Stimulated activated CD4-positive, alpha-beta T cell treated with anti-CD3 and anti-CD28 coated beads, Interleukin-4, amount 100 ng/mL, for 48 hours (primary cell): ENCODE measurements around the gene WDR81.
"Not testable (repeated sequence)": the region's sequence is repeated elsewhere in the genome, so short reads cannot be mapped to it uniquely, and the experiment has no call there.

ENCODE experiments used
- DNase-seq, 2 donors: peaks; one replicate each; pipeline ENCODE4 v3.0.0-alpha.2; 2020; ENCODE audit warnings: low read depth in 2 of 2

The WDR81 gene

GRCh38 chr17:1724351-1724868 lies at the start of gene WDR81:
WDR81 (plus strand) TSS chr17:1724704; CDS start chr17:1724960, 256 bp downstream.
- DNase-seq = peak; percentile 75 to 88

- DNase-seq = no peak
Measured at GRCh38 chr17:1676401-1676800, 48.1 kb upstream of the WDR81 start.

GRCh38 chr17:1683459-1683858 lies 41.0 kb upstream of the WDR81 start:
- DNase-seq = no peak

- DNase-seq = peak; percentile 96 to 98
Measured at GRCh38 chr17:1684378-1685189, 39.9 kb upstream of the WDR81 start, which contains the start of gene PRPF8. PRPF8 (minus strand) TSS chr17:1684867; CDS start chr17:1684571, 296 bp downstream.

- DNase-seq = no peak
Measured at GRCh38 chr17:1686086-1686485, 38.4 kb upstream of the WDR81 start.

- DNase-seq = not testable (repeated sequence)
Measured at GRCh38 chr17:1688405-1688804, 36.1 kb upstream of the WDR81 start.

GRCh38 chr17:1690544-1691221 lies 33.8 kb upstream of the WDR81 start:
- DNase-seq = no peak

- no peak for DNase-seq
Measured at GRCh38 chr17:1693339-1693738, 31.2 kb upstream of the WDR81 start.

GRCh38 chr17:1695365-1695764 lies 29.1 kb upstream of the WDR81 start:
- DNase-seq = no peak

GRCh38 chr17:1697681-1698080 lies 26.8 kb upstream of the WDR81 start:
- no peak for DNase-seq

- DNase-seq = not testable (repeated sequence)
Measured at GRCh38 chr17:1699891-1700290, 24.6 kb upstream of the WDR81 start.

- DNase-seq = no peak
Measured at GRCh38 chr17:1703063-1703462, 21.4 kb upstream of the WDR81 start.

GRCh38 chr17:1705004-1705403 lies 19.5 kb upstream of the WDR81 start:
- DNase-seq = no peak

GRCh38 chr17:1707107-1707506 lies 17.4 kb upstream of the WDR81 start:
- no peak for DNase-seq

GRCh38 chr17:1708791-1709346 lies 15.6 kb upstream of the WDR81 start:
- not testable (repeated sequence) for DNase-seq

GRCh38 chr17:1709403-1709951 lies 15.0 kb upstream of the WDR81 start:
- DNase-seq = no peak

GRCh38 chr17:1709971-1710806 lies 14.3 kb upstream of the WDR81 start, which contains the start of gene TLCD2:
TLCD2 (minus strand) TSS chr17:1710377; CDS start chr17:1710242, 135 bp downstream.
- no peak for DNase-seq

GRCh38 chr17:1710807-1711553 lies 13.5 kb upstream of the WDR81 start:
- no peak for DNase-seq

- no peak for DNase-seq
Measured at GRCh38 chr17:1711804-1712203, 12.7 kb upstream of the WDR81 start.

GRCh38 chr17:1712271-1712670 lies 12.2 kb upstream of the WDR81 start:
- no peak for DNase-seq
